Measurements from ENCODE around the gene PFKL. TPM values are rescaled to one million over a fixed set of nuclear protein-coding genes. Genes with fewer than 3 reads are reported as not detected.

PFKL gene
- total RNA-seq, 1 donor from 2014 or later: 42.7 TPM

Other genes with a start within 250 kb of the PFKL start
- gene PWP2, start 192.7 kb upstream of the PFKL start, total RNA-seq: 8.6 TPM
- gene GATD3, start 166.4 kb upstream of the PFKL start, total RNA-seq: 146 TPM
- gene ICOSLG, start 59.1 kb upstream of the PFKL start, total RNA-seq: 4.3 TPM
- gene DNMT3L, start 38.2 kb upstream of the PFKL start, total RNA-seq: not detected
- gene AIRE, start 14.2 kb upstream of the PFKL start, total RNA-seq: not detected
- gene CFAP410, start 39.3 kb downstream of the PFKL start, total RNA-seq: 13.9 TPM
- 1.9 TPM for gene TRPM2, start 53.6 kb downstream of the PFKL start, total RNA-seq
- gene LRRC3, start 155.5 kb downstream of the PFKL start, total RNA-seq: 2.7 TPM
- gene KRTAP10-1, start 240.1 kb downstream of the PFKL start, total RNA-seq: not detected

All from Right ventricle myocardium superior (tissue), 1 donor.